Left ventricle myocardium inferior (tissue), 1 donor: ENCODE results near the gene CELA1. TPM values are rescaled to one million over a fixed set of nuclear protein-coding genes. Genes with fewer than 3 reads are reported as not detected.

ENCODE experiments used
- DNase-seq: peaks from one replicate; pipeline ENCODE4 v3.0.0-alpha.2; 2020
- H3K27ac ChIP-seq: fragments of 200-600 bp; replicated peaks from 2 replicates; pipeline ENCODE4 v1.8.0; 2021
- H3K27me3 ChIP-seq: fragments of 200-600 bp; 2 replicates; pipeline ENCODE4 v1.8.0; 2021; ENCODE audit warnings: low read depth
- H3K36me3 ChIP-seq: fragments of 200-600 bp; 2 replicates; pipeline ENCODE4 v1.8.0; 2021
- H3K4me1 ChIP-seq: fragments of 200-600 bp; 2 replicates; pipeline ENCODE4 v1.8.0; 2021
- H3K4me3 ChIP-seq: fragments of 200-600 bp; 2 replicates; pipeline ENCODE4 v1.8.0; 2021; ENCODE audit warnings: mild to moderate bottlenecking, moderate library complexity
- H3K9me3 ChIP-seq: fragments of 200-600 bp; replicated peaks from 2 replicates; pipeline ENCODE4 v1.8.0; 2021
- intact Hi-C: fragments of 100-400 bp; cut with micrococcal nuclease; formaldehyde crosslinking; loops from one replicate; pipeline ENCODE4 v1.11.0; 2022
- total RNA-seq: library from RNA; stranded (reverse); fragmentation: NEBNext Ultra II Directional; extraction: Animal tissue kit (Norgen Biotek cat#: 25700); gene quantifications from one replicate; pipeline ENCODE4 v1.2.1, GENCODE V29; 2021
- TF ChIP-seq, protein P1 (sequence below): fragments of 200-600 bp; IDR thresholded peaks from 2 replicates; pipeline ENCODE4 v1.8.0; 2021; ENCODE audit warnings: antibody characterized with exemption, mild to moderate bottlenecking, borderline replicate concordance
- donor health status: DM: no; HTN: yes; CAD: no; lungs with severe emphysema.

CELA1 gene
- total RNA-seq, 1 donor from 2014 or later: not detected

DNA sequence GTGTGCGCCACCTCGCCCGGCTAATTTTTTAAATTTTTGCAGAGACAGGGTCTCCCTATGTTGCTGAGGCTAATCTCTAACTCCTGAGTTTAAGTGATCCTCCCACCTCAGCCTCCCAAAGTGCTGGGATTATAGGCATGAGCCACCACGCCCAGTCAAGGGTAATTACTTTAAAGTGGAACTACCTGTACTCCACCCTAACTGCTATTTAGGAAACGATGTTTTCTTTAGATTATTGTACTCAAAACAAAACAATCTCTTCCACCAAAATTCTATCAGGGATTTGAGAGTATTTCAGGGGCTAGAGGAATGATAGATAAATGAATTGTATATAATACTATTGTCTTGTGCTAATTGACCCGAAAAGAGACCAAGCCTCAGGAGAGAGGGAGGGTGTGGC is 12.9 kb downstream of the CELA1 start:
- H3K27ac ChIP-seq: no peak overlapping the region
- intact Hi-C loops: no loop called here
- no peaks in the 10 kb centered on the region for H3K36me3 ChIP-seq
- no peaks in the 10 kb centered on the region for H3K9me3 ChIP-seq
- peaks cover 10% of the 10 kb centered on the region for H3K27me3 ChIP-seq
- H3K4me1 ChIP-seq: no peaks in the 10 kb centered on the region
- H3K4me3 ChIP-seq: no peak overlapping the region
- DNase-seq: no peak
- TF ChIP-seq, protein P1, sequence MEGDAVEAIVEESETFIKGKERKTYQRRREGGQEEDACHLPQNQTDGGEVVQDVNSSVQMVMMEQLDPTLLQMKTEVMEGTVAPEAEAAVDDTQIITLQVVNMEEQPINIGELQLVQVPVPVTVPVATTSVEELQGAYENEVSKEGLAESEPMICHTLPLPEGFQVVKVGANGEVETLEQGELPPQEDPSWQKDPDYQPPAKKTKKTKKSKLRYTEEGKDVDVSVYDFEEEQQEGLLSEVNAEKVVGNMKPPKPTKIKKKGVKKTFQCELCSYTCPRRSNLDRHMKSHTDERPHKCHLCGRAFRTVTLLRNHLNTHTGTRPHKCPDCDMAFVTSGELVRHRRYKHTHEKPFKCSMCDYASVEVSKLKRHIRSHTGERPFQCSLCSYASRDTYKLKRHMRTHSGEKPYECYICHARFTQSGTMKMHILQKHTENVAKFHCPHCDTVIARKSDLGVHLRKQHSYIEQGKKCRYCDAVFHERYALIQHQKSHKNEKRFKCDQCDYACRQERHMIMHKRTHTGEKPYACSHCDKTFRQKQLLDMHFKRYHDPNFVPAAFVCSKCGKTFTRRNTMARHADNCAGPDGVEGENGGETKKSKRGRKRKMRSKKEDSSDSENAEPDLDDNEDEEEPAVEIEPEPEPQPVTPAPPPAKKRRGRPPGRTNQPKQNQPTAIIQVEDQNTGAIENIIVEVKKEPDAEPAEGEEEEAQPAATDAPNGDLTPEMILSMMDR: no peak

DNA sequence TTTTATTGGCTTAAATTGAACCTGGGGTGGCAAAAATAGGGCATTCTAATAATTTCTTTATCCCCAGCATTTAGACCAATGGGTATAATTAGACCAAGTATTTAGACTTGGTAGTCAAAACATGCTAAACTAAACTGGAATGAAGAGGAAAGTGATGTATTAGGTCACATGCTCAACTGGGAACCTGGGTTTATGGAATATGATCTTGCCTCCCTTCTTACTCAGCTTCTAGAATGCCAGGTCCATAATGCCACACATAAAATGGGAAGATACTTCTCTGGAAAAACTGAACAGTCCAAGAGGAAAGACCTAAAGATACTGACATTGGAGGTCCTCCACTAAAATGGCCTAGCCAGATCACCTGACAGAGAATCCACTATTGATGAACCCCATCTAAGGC is 16.3 kb downstream of the CELA1 start:
- TF ChIP-seq, protein P1: no peak
- DNase-seq: no peak
- Histone ChIP-seq H3K9me3 (no peaks in the 10 kb centered on the region), H3K4me1 (no peaks in the 10 kb centered on the region), H3K27ac (no peak overlapping the region), H3K4me3 (no peak overlapping the region), H3K27me3 (no peaks in the 10 kb centered on the region), H3K36me3 (no peaks in the 10 kb centered on the region)
- intact Hi-C loops: no loop called here

DNA sequence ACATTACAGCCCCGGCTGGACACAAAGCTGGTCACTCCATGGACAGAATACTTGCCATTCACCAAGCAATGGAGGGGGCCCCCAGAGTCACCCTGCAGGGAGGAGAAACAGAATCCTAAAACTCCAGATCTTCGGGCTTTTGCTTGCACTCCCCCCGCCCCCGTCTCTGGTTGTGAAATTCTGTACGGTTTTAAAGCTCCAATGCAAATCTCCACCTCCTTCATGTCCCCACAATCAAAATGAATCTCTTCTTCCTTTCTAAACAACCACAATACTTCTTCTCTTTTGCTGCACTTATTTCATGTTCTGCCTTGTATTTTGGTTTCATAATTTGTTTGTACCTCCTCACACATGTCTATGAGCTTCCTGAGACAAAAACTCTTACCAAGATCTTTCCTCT is 16.7 kb downstream of the CELA1 start:
- intact Hi-C loops: no loop called here
- Histone ChIP-seq H3K27me3 (no peaks in the 10 kb centered on the region), H3K4me1 (no peaks in the 10 kb centered on the region), H3K4me3 (no peak overlapping the region), H3K36me3 (no peaks in the 10 kb centered on the region), H3K27ac (no peak overlapping the region), H3K9me3 (no peaks in the 10 kb centered on the region)
- DNase-seq: no peak
- TF ChIP-seq, protein P1: no peak

DNA sequence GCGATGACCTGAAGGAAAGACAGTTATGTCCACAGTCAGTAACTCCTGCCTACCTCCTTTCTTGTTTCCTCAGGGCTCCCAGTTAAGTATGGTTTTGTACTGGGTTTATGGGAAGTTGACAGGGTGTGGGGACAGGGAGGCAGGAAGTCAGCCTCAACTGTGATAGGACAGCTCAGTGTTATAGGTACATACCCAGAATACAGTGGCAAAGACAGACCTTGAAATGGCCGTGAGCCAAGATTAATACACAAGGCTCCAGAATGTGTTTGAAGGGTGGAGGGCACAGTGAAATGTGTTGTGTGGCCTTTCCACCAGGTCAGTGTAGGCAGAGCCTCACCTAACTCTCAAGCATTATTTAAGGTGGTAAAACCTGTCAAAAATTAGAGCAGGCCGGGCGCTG is 17.9 kb downstream of the CELA1 start:
- no peak for DNase-seq

DNA sequence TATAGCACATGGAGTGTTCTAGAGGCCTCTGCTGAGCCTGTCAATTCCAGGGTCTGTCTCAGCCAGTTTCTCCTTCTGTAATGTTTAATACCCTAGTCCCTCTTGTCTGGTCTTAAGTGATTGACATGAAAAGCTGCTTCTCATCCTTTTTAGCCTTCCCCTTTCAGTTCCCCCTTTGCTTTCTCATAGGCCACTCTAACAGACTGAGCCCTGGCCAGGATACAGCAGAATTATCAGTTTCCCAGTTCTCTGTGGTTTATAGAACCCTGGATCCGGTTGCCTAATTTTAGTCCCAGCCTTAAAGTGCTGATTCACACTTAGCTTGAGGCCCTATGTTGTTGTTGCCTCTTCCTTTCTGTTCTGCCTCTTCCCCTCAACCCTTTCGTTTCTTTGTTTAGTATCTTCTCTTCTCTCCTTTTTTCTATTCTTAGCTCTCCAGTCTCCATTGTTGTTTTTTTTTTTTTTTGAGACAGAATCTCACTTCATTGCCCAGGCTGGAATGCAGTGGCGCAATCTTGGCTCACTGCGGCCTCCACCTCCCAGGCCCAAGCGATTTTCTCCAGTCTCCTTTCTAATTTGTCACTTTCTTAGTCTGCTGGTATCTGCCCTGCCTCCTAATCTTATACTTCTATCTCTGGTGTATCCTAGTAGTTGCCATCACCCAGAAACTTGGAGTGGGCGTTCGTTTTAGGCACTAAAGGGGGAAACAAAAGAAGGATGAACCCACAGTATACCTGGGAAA is 19.6 kb downstream of the CELA1 start:
- Histone ChIP-seq H3K4me1 (no peaks in the 10 kb centered on the region), H3K27ac (no peak overlapping the region), H3K36me3 (no peaks in the 10 kb centered on the region), H3K4me3 (no peak overlapping the region), H3K27me3 (no peaks in the 10 kb centered on the region), H3K9me3 (no peaks in the 10 kb centered on the region)
- DNase-seq: no peak
- TF ChIP-seq, protein P1: no peak
- intact Hi-C loops: no loop called here

More for the DNA sequence above, 17.9 kb downstream of the CELA1 start:
- TF ChIP-seq, protein P1: no peak
- no peak overlapping the region for H3K4me3 ChIP-seq
- no peak overlapping the region for H3K27ac ChIP-seq
- H3K4me1 ChIP-seq: no peaks in the 10 kb centered on the region
- intact Hi-C loops: no loop called here
- no peaks in the 10 kb centered on the region for H3K9me3 ChIP-seq
- H3K36me3 ChIP-seq: no peaks in the 10 kb centered on the region
- H3K27me3 ChIP-seq: no peaks in the 10 kb centered on the region
